Kidney glomerular epithelial cell (primary cell): ENCODE data around the gene EFEMP1.
"Not testable (repeated sequence)": the region's sequence is repeated elsewhere in the genome, so short reads cannot be mapped to it uniquely, and the experiment has no call there.

ENCODE experiments used
- DNase-seq: peaks from one replicate; lab custom pipeline; 2025; lab: John Stamatoyannopoulos, UW

The EFEMP1 gene

DNA sequence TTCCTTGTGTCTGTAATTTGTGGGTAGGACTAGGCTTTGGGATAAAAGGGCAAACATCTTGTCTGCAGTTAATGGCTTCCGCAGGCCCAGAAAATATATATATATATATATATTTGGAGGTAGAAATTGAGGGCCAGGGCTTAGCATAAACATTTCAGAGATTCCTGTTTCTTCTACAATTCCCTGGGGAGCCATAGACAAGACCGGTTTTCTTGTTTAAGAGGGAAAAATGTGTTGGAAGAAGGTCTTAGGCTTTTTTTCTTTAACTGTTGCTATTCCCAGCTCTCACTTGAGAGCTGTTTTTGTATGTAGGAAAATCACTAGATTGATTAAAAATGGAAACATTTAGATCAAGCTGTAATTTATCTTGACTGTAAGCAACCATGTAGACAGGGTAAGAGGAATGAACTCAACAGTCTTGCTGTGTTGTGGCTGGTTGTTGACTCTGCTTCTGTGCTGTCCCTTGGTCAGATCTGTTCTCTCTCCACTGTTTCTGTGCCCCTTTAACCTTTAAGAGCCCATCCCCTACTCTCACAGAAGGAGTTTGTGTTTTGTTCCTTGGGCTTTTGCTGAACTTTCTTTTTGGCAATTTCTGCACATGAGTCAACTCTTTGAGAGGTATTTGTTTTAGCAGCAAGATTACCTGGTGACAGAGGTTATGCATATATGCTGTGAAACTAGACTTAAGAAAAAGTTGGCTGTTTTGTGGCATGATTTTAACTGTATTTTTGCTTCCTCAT is 58.3 kb downstream of the EFEMP1 start:
- DNase-seq, result no peak

GRCh38 chr2:55864351-55865084 is 59.1 kb downstream of the EFEMP1 start:
- DNase-seq, result no peak

GRCh38 chr2:55862673-55863390 is 60.8 kb downstream of the EFEMP1 start:
- DNase-seq, result peak; percentile 99

- no peak for DNase-seq
Measured at GRCh38 chr2:55862246-55862645, 61.3 kb downstream of the EFEMP1 start.

DNA sequence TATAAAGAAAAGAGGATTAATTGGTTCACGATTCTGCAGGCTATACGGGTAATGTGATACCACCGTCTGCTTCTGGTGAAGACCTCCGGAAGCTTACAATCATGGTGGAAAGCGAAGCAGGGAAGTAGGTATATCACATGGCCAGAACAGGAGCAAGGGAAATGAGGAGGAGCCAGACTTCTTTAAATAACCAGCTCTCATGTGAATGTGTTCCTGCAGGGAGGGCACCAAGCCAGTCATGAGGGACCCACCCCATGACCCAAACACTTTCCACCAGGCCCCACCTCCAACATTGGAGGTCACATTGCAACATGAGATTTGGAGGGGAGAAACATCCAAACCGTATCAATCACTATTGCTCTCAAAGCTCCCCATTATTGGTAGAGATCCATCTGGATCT is 61.8 kb downstream of the EFEMP1 start:
- no peak for DNase-seq

- no peak for DNase-seq
Measured at GRCh38 chr2:55860832-55861231, 62.8 kb downstream of the EFEMP1 start.

- DNase-seq, result no peak
Measured at GRCh38 chr2:55859875-55860274, 63.7 kb downstream of the EFEMP1 start.

DNA sequence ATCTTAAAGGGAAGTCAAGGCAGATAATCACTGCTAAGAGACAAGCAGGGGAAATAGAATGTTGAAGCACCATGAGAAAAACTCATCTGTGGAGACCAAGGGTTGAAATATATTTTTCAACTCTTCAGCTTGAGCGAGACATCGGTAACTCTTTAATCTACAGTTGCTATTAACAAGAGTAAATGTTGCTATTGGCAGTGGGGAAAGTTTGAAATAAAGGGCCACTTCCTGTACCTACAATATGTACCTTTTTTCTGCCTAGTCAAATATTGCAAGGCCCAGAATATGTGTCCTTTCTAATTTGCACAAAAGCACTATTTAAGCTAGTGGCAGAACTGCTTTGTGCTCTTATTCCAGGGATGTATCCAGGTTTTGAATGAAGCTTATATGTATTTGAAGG is 65.8 kb downstream of the EFEMP1 start:
- DNase-seq, result no peak

DNA sequence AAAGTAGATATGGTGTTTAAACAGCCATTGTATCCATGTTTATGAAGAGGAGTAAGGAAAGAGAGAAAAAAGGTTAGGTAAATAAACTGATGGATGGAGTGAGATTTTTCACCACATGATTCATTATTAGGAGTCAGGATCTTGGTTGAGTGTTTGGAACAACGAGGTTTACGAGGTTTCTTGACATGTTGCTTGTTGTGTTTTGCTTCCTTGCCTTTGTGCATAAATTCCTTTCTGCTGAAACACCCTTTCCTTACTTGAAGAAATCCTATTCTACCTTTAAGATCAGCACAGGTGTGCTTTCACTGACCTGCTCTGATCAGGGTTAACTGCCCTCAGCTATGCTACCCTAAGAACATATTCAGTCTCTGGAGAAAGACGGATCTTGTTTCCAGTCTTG is 66.6 kb downstream of the EFEMP1 start:
- peak; percentile 16 for DNase-seq

DNA sequence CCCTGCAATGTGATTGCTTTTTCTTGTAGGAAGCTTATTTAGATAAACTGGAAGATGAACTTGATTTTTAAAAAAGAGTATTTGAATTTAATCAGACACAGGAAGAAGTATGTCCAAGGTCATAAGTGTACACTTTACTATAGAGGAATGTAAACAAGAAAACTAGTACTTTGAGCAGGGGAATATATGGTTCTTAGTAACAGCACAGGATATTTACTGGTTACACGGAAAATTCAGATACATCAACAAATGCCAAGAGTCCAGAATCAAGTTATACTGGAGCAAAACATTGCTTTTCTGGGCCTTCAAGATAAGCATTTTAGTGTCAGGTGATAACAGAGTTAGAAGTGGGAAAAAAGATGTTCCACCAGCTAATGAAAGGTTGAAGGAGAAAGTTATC is 75.5 kb downstream of the EFEMP1 start:
- DNase-seq, result no peak

DNA sequence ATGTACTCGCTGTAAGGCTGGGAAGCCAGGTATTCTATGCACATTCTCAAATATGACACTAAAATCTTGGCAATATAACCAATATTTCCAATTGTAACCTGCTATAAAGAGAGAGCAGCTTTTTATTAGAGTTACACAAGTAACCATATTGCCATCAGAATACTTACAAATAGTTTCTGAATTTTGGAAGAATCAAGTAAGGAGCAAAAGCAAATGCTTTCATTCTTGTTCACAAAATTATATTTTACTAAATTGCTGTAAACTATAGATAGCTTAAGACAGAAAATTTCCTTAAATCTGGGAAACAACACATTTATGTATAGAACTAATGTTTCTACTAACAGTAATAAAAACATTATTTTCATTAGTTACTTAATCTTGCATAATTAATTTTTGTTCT is 77.2 kb downstream of the EFEMP1 start:
- no peak for DNase-seq

DNA sequence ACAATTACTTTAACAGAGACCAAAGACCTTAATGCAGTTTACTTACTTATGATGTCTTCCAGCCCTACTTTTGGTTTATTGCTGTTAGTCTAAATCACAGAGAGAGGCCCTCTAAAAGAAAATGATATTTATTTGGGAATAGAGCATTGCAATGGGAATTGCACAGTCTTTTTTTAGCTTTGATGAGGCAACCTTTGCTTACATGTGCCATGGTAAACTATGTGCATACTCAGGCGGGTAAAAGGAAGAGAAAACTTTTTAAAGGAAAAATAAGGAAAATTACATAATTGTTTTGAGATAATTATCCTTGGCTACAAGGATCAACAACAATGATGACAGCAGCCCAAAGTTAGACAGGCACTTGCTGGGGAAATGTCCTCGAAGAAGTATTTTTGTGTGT is 78.6 kb downstream of the EFEMP1 start:
- DNase-seq, result no peak

- DNase-seq, result no peak
Measured at GRCh38 chr2:55843994-55844345, 79.6 kb downstream of the EFEMP1 start.

- DNase-seq, result peak; percentile 4
Measured at GRCh38 chr2:55843096-55843993, 80.2 kb downstream of the EFEMP1 start.

DNA sequence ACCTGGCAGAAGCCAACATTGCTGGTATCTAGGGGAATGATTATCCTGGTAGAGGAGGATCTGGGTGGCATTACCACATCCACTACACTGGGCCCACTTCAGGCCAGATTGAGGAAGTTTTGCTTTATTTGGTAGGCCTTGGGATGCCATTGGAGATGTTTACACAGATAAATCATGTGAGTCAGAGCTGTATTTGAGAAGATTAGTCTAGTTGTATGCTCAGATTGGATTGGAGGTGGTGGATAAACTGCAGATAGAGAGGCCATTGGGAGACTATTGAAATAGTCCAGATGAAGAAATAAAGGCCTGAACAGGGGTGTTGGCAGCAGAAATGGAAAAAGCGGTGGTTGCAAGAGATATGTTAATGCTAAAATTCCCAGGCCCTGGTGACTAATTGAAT is 81.5 kb downstream of the EFEMP1 start:
- no peak for DNase-seq

GRCh38 chr2:55840460-55840859 is 83.1 kb downstream of the EFEMP1 start:
- DNase-seq, result no peak

DNA sequence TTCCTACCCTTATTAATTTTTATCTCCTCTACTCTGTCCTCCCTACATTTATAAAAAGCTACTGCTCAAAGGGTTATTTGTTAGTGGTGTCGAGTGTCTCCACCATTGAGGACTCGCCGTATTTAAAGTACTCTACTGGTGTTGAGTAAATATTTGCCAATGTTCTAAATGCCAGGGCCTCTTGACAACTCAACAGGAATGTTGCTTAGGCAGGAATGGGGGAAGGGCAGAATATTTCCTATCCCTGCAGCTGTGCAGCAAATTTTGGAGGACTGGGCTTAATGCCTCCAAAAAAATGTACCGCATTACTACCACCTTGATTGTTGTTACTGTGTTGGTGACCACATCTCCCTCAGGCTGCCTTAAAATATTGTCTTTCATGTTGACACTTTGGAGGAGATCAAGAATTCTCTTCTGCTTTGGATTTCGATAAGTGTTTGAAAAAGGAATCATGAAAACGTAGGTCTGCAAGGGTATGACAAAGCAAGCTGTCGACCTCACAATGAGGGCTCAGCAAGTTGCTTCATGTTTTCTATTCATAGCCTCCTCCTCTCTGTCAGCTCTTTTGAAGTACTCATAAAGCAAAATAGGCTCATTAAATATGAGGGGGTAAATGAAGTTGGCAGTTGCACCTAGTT is 84.3 kb downstream of the EFEMP1 start:
- DNase-seq, result no peak

DNA sequence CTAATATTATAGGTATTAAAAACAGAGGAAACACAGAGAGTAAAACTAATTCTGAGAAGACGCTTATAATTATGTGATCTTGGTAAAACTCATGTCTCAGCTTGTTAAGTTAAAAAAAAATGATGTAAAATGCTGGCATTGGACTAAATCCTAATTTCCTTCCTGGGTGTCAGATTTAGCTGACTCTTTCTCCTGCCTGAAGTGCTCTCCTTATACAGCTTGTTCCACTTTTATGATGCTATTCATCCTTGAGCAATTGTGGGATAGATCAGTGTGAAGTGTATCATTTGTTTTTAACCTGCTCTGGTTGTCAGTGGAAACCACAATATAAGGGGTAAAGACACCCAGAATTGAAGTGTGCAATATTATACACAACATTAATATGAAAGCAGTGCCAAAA is 84.9 kb downstream of the EFEMP1 start:
- no peak for DNase-seq

DNA sequence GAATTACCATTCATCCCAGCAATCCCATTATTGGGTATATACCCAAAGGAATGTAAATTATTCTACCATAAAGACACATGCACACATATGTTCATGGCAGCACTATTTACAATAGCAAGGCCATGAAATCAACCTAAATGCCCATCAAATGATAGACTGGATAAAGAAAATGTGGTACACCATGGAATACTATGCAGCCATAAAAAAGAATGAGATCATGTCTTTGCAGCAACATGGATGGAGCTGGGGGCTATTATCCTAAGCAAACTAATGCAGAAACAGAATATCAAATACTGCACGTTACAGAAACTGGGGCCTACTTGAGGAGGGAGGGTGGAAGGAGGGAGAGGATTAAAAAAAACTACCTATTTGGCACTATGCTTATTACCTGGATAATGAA is 85.5 kb downstream of the EFEMP1 start:
- DNase-seq, result not testable (repeated sequence)

DNA sequence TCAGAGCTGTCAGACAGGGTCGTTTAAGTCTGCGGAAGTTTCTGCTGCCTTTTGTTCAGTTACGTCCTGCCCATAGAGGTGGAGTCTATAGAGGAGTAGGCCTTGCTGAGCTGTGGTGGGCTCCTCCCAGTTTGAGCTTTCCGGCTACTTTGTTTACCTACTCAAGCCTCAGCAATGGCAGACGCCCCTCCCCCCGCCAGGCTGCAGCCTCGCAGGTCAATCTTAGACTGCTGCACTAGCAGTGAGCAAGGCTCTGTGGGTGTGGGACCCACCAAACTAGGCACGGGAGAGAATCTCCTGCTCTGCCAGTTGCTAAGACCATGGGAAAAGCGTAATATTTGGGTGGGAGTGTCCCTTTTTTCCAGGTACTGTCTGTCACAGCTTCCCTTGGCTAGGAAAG is 86.5 kb downstream of the EFEMP1 start:
- DNase-seq, result no peak

GRCh38 chr2:55831671-55832410 is 91.7 kb downstream of the EFEMP1 start:
- DNase-seq, result not testable (repeated sequence)
